ENCODE results near the gene NDUFB2. TPM values are rescaled to one million over a fixed set of nuclear protein-coding genes. Genes with fewer than 3 reads are reported as not detected.

The NDUFB2 gene
- total RNA-seq, 1 experiment from 2014 or later = 152 TPM

DNA sequence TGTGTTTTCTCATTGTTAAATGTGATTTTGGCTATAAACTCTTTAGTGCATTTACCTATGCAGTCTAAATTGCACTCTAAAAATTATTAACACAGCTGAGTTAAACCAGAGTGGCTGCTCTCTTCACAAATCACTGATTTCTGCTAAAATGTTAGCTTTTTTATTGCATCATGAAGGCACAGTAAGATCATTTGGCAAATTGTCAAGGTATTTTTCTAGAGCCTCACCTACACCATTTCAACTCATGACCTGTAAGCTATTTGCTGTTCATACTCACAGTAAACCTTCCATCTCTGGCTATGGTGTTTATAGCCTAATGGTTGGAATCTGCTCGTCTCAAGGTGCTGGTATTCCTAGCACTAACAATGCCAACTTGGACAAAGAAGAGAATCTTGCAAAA, 25.7 kb downstream of the NDUFB2 start:
- Mint-ChIP-seq H3K9me3 (no peaks in the 10 kb centered on the region), H3K27me3 (ENCODE audit: low read depth) (no peaks in the 10 kb centered on the region), H3K27ac (no peak overlapping the region), H3K4me3 (no peak overlapping the region), H3K36me3 (no peaks in the 10 kb centered on the region), H3K4me1 (no peaks in the 10 kb centered on the region)
- no peak for DNase-seq (ENCODE audit: low spot score)
- POLR2A ChIA-PET = interaction anchor here (0.5 kb wide), 1 partner anchor 27 kb away, joined by 4 read pairs; no protein-coding TSS in a partner anchor
- no peak for ATAC-seq
- CTCF ChIA-PET = interaction anchor here (2.3 kb wide), 1 partner anchor 261 kb away, joined by 8 read pairs; no protein-coding TSS in a partner anchor
- TF ChIP-seq TEAD1 (CRISPR knock-in tag; IDR thresholded peaks at IDR 0.05) = no peak
- TF ChIP-seq RORB (CRISPR knock-in tag; IDR thresholded peaks at IDR 0.05) = no peak
- no peak for TF ChIP-seq SP1 (CRISPR knock-in tag; conservative IDR thresholded peaks at IDR 0.05)
- TF ChIP-seq, protein P1, sequence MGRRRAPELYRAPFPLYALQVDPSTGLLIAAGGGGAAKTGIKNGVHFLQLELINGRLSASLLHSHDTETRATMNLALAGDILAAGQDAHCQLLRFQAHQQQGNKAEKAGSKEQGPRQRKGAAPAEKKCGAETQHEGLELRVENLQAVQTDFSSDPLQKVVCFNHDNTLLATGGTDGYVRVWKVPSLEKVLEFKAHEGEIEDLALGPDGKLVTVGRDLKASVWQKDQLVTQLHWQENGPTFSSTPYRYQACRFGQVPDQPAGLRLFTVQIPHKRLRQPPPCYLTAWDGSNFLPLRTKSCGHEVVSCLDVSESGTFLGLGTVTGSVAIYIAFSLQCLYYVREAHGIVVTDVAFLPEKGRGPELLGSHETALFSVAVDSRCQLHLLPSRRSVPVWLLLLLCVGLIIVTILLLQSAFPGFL (CRISPR knock-in tag; IDR thresholded peaks at IDR 0.05; ENCODE audit: borderline replicate concordance) = no peak
- TF ChIP-seq, protein P2, sequence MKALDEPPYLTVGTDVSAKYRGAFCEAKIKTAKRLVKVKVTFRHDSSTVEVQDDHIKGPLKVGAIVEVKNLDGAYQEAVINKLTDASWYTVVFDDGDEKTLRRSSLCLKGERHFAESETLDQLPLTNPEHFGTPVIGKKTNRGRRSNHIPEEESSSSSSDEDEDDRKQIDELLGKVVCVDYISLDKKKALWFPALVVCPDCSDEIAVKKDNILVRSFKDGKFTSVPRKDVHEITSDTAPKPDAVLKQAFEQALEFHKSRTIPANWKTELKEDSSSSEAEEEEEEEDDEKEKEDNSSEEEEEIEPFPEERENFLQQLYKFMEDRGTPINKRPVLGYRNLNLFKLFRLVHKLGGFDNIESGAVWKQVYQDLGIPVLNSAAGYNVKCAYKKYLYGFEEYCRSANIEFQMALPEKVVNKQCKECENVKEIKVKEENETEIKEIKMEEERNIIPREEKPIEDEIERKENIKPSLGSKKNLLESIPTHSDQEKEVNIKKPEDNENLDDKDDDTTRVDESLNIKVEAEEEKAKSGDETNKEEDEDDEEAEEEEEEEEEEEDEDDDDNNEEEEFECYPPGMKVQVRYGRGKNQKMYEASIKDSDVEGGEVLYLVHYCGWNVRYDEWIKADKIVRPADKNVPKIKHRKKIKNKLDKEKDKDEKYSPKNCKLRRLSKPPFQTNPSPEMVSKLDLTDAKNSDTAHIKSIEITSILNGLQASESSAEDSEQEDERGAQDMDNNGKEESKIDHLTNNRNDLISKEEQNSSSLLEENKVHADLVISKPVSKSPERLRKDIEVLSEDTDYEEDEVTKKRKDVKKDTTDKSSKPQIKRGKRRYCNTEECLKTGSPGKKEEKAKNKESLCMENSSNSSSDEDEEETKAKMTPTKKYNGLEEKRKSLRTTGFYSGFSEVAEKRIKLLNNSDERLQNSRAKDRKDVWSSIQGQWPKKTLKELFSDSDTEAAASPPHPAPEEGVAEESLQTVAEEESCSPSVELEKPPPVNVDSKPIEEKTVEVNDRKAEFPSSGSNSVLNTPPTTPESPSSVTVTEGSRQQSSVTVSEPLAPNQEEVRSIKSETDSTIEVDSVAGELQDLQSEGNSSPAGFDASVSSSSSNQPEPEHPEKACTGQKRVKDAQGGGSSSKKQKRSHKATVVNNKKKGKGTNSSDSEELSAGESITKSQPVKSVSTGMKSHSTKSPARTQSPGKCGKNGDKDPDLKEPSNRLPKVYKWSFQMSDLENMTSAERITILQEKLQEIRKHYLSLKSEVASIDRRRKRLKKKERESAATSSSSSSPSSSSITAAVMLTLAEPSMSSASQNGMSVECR (CRISPR knock-in tag; IDR thresholded peaks at IDR 0.05; ENCODE audit: borderline replicate concordance) = no peak
- TF ChIP-seq, protein P3, sequence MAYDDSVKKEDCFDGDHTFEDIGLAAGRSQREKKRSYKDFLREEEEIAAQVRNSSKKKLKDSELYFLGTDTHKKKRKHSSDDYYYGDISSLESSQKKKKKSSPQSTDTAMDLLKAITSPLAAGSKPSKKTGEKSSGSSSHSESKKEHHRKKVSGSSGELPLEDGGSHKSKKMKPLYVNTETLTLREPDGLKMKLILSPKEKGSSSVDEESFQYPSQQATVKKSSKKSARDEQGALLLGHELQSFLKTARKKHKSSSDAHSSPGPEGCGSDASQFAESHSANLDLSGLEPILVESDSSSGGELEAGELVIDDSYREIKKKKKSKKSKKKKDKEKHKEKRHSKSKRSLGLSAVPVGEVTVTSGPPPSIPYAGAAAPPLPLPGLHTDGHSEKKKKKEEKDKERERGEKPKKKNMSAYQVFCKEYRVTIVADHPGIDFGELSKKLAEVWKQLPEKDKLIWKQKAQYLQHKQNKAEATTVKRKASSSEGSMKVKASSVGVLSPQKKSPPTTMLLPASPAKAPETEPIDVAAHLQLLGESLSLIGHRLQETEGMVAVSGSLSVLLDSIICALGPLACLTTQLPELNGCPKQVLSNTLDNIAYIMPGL (CRISPR knock-in tag; IDR thresholded peaks at IDR 0.05) = no peak
- no peak for TF ChIP-seq JAZF1 (CRISPR knock-in tag; IDR thresholded peaks at IDR 0.05)
- TF ChIP-seq NFE2L1 (CRISPR knock-in tag; IDR thresholded peaks at IDR 0.05) = no peak
- TF ChIP-seq, protein P4, sequence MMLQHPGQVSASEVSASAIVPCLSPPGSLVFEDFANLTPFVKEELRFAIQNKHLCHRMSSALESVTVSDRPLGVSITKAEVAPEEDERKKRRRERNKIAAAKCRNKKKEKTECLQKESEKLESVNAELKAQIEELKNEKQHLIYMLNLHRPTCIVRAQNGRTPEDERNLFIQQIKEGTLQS (CRISPR knock-in tag; conservative IDR thresholded peaks at IDR 0.05) = no peak
- TF ChIP-seq NFATC4 (CRISPR knock-in tag; IDR thresholded peaks at IDR 0.05) = no peak
- no peak for TF ChIP-seq OVOL2 (CRISPR knock-in tag; IDR thresholded peaks at IDR 0.05; ENCODE audit: borderline replicate concordance)
- TF ChIP-seq, protein P5, sequence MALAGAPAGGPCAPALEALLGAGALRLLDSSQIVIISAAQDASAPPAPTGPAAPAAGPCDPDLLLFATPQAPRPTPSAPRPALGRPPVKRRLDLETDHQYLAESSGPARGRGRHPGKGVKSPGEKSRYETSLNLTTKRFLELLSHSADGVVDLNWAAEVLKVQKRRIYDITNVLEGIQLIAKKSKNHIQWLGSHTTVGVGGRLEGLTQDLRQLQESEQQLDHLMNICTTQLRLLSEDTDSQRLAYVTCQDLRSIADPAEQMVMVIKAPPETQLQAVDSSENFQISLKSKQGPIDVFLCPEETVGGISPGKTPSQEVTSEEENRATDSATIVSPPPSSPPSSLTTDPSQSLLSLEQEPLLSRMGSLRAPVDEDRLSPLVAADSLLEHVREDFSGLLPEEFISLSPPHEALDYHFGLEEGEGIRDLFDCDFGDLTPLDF (CRISPR knock-in tag; IDR thresholded peaks at IDR 0.05) = no peak
- TF ChIP-seq GRHL2 (CRISPR knock-in tag; IDR thresholded peaks at IDR 0.05; ENCODE audit: insufficient replicate concordance, severe bottlenecking) = no peak
- TF ChIP-seq, protein P6, sequence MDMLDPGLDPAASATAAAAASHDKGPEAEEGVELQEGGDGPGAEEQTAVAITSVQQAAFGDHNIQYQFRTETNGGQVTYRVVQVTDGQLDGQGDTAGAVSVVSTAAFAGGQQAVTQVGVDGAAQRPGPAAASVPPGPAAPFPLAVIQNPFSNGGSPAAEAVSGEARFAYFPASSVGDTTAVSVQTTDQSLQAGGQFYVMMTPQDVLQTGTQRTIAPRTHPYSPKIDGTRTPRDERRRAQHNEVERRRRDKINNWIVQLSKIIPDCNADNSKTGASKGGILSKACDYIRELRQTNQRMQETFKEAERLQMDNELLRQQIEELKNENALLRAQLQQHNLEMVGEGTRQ (CRISPR knock-in tag; IDR thresholded peaks at IDR 0.05) = no peak

DNA sequence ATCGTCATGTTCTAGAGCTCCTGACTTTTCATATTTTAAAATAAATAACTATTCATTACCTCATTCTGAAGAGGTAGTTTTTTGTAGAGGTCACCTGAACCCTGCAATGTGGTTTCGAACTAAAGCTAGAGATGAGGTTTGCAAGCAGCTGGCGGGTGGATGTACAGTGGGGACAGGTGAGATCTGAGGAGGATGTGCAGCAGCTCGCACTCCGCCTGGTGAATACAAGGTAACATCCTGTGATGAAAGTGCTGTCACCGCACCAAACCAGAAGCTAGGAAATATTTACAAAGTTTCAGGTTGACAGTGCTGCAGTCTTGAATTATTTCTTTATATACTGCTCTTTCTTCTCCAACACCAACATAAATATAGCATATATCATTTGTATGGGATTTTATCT, 26.5 kb downstream of the NDUFB2 start:
- Mint-ChIP-seq H3K36me3 (no peaks in the 10 kb centered on the region), H3K4me3 (no peak overlapping the region), H3K27ac (no peak overlapping the region), H3K9me3 (no peaks in the 10 kb centered on the region), H3K4me1 (no peaks in the 10 kb centered on the region), H3K27me3 (ENCODE audit: low read depth) (no peaks in the 10 kb centered on the region)
- ChIA-PET POLR2A (no interaction called here), CTCF (interaction anchor here (2.3 kb wide), 1 partner anchor 261 kb away, joined by 8 read pairs; no protein-coding TSS in a partner anchor)
- DNase-seq (ENCODE audit: low spot score) (no peak), ATAC-seq (no peak)
- TF ChIP-seq ZNF232 (CRISPR knock-in tag; IDR thresholded peaks at IDR 0.05) = no peak
- no peak for TF ChIP-seq ZNF416 (CRISPR knock-in tag; IDR thresholded peaks at IDR 0.05)
- TF ChIP-seq TCF7 (CRISPR knock-in tag; IDR thresholded peaks at IDR 0.05; ENCODE audit: low read depth) = no peak
- TF ChIP-seq, protein P7, sequence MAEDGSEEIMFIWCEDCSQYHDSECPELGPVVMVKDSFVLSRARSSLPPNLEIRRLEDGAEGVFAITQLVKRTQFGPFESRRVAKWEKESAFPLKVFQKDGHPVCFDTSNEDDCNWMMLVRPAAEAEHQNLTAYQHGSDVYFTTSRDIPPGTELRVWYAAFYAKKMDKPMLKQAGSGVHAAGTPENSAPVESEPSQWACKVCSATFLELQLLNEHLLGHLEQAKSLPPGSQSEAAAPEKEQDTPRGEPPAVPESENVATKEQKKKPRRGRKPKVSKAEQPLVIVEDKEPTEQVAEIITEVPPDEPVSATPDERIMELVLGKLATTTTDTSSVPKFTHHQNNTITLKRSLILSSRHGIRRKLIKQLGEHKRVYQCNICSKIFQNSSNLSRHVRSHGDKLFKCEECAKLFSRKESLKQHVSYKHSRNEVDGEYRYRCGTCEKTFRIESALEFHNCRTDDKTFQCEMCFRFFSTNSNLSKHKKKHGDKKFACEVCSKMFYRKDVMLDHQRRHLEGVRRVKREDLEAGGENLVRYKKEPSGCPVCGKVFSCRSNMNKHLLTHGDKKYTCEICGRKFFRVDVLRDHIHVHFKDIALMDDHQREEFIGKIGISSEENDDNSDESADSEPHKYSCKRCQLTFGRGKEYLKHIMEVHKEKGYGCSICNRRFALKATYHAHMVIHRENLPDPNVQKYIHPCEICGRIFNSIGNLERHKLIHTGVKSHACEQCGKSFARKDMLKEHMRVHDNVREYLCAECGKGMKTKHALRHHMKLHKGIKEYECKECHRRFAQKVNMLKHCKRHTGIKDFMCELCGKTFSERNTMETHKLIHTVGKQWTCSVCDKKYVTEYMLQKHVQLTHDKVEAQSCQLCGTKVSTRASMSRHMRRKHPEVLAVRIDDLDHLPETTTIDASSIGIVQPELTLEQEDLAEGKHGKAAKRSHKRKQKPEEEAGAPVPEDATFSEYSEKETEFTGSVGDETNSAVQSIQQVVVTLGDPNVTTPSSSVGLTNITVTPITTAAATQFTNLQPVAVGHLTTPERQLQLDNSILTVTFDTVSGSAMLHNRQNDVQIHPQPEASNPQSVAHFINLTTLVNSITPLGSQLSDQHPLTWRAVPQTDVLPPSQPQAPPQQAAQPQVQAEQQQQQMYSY (CRISPR knock-in tag; IDR thresholded peaks at IDR 0.05) = no peak
- TF ChIP-seq, protein P8, sequence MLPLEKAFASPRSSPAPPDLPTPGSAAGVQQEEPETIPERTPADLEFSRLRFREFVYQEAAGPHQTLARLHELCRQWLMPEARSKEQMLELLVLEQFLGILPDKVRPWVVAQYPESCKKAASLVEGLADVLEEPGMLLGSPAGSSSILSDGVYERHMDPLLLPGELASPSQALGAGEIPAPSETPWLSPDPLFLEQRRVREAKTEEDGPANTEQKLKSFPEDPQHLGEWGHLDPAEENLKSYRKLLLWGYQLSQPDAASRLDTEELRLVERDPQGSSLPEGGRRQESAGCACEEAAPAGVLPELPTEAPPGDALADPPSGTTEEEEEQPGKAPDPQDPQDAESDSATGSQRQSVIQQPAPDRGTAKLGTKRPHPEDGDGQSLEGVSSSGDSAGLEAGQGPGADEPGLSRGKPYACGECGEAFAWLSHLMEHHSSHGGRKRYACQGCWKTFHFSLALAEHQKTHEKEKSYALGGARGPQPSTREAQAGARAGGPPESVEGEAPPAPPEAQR (CRISPR knock-in tag; IDR thresholded peaks at IDR 0.05) = no peak
- TF ChIP-seq OVOL2 (CRISPR knock-in tag; IDR thresholded peaks at IDR 0.05; ENCODE audit: borderline replicate concordance) = no peak
- TF ChIP-seq ZNF671 (CRISPR knock-in tag; IDR thresholded peaks at IDR 0.05) = no peak

All from WTC11 (cell line).